ENCODE measurements around the gene SOSTDC1. TPM values are rescaled to one million over a fixed set of nuclear protein-coding genes. Genes with fewer than 3 reads are reported as not detected.
"Not testable (repeated sequence)": the region's sequence is repeated elsewhere in the genome, so short reads cannot be mapped to it uniquely, and the experiment has no call there.

Gene SOSTDC1
- total RNA-seq, 6 experiments from 2014 or later: not detected

DNA sequence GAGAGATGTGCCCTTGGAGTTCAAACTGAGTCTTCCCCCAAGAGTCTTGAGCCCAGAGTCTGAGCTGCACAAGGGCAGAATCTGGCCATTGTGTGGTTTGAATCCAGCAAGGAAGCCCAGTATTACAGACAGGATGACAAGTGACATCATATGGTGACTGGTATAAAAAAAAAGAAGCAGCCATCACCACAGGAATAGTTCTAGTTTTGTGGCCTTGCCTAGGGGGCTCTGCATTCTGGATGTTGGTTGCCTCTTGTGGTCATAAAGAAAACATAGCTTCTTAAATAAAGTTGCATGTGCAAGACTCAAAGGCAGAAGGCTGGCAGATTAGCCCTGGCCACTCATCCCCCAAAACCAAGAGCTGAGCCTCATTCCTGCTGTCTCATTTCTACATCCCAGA lies 44.3 kb upstream of the SOSTDC1 start:
- no peak for TF ChIP-seq CTCF (IDR thresholded peaks at IDR 0.05)
- no peak for DNase-seq
- Mint-ChIP-seq H3K36me3 (ENCODE audit: low read depth) (no peaks in the 10 kb centered on the region), H3K4me1 (ENCODE audit: low read depth) (no peaks in the 10 kb centered on the region), H3K9me3 (no peaks in the 10 kb centered on the region), H3K27me3 (ENCODE audit: insufficient read depth) (peaks cover 7% of the 10 kb centered on the region), H3K27ac (no peak overlapping the region), H3K4me3 (no peak overlapping the region)

DNA sequence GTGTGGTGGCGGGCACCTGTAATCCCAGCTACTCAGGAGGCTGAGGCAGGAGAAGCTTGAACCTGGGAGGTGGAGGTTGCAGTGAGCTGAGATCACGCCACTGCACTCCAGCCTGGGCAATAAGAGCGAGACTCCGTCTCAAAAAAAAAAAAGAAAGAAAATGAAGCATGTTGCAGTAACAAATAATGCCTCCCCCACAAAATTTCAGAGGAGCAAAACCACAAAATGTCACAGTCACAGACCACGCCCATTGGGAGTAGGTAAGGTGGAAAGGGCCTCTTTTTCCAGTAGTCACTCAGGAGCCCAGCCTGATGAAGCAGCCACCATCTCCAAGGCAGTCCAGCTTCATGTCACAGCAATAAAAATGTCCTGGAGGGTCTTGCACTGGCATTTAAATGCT lies 40.9 kb upstream of the SOSTDC1 start:
- H3K9me3 Mint-ChIP-seq, DNase-seq, H3K4me3 Mint-ChIP-seq: not testable (repeated sequence)

GRCh38 chr7:16504019-16504418 lies 38.5 kb upstream of the SOSTDC1 start:
- Mint-ChIP-seq H3K4me3 (no peak overlapping the region), H3K9me3 (no peaks in the 10 kb centered on the region), H3K36me3 (ENCODE audit: low read depth) (no peaks in the 10 kb centered on the region), H3K27ac (no peak overlapping the region), H3K27me3 (ENCODE audit: insufficient read depth) (peaks cover 5% of the 10 kb centered on the region; the same call in 1 of the 2 replicates), H3K4me1 (ENCODE audit: low read depth) (peaks cover 6% of the 10 kb centered on the region; the same call in 1 of the 2 replicates)
- no peak for DNase-seq
- TF ChIP-seq CTCF (IDR thresholded peaks at IDR 0.05): no peak

More for the DNA sequence above, 40.9 kb upstream of the SOSTDC1 start:
- not testable (repeated sequence) for H3K27me3 Mint-ChIP-seq (ENCODE audit: insufficient read depth); H3K4me1 Mint-ChIP-seq (ENCODE audit: low read depth); H3K36me3 Mint-ChIP-seq (ENCODE audit: low read depth); H3K27ac Mint-ChIP-seq

DNA sequence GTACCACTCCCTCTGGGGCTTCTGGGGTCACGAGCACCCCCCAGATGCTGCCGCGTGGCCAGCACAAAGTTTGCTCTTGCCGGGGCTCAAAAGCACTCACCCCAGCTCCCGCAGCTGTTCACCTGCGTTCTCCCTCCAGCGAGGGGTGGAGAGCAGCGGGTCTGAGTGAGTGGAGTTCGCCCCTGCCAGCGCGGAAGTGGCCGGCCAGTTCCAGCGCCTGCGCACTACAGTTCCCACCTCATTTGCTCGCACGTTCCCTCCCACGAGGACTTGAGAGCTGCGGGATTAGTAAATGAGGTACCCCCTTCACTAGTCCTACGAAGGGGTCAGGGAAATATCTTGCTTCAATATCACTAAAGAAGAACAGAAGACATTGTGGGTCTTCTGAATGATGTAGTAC lies 36.8 kb upstream of the SOSTDC1 start:
- peaks cover 3% of the 10 kb centered on the region; the same call in 1 of the 2 replicates for H3K27me3 Mint-ChIP-seq (ENCODE audit: insufficient read depth)
- no peak overlapping the region for H3K27ac Mint-ChIP-seq
- no peak for TF ChIP-seq CTCF (IDR thresholded peaks at IDR 0.05)
- no peak overlapping the region for H3K4me3 Mint-ChIP-seq
- DNase-seq: no peak
- peaks cover 6% of the 10 kb centered on the region; the same call in 1 of the 2 replicates for H3K4me1 Mint-ChIP-seq (ENCODE audit: low read depth)
- H3K36me3 Mint-ChIP-seq (ENCODE audit: low read depth): no peaks in the 10 kb centered on the region
- no peaks in the 10 kb centered on the region for H3K9me3 Mint-ChIP-seq

DNA sequence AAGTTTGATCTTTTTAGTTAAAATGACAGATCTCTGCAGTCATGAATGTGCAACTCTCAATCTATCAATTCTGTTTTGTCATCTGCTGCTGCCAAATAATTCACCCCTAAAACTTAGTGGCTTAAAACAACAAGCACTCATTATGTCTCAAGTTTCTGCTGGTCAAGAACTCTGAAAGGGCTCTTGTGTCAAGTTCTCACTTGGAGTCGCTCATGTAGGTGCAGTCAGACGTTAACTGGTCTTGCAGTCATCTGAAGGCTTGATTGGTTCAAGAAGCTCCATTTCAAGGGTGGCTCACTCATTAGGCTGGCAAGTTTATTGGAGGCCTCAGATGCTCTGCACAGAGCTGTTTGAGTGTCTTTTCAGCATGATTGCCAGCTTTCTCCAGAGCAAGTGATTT lies 32.6 kb upstream of the SOSTDC1 start:
- DNase-seq: no peak

More for the DNA sequence above, 32.6 kb upstream of the SOSTDC1 start:
- H3K27ac Mint-ChIP-seq: no peak overlapping the region
- H3K36me3 Mint-ChIP-seq (ENCODE audit: low read depth): no peaks in the 10 kb centered on the region
- peaks cover 3% of the 10 kb centered on the region for H3K27me3 Mint-ChIP-seq (ENCODE audit: insufficient read depth)
- no peak overlapping the region for H3K4me3 Mint-ChIP-seq
- no peak for TF ChIP-seq CTCF (IDR thresholded peaks at IDR 0.05)
- no peaks in the 10 kb centered on the region for H3K4me1 Mint-ChIP-seq (ENCODE audit: low read depth)
- H3K9me3 Mint-ChIP-seq: no peaks in the 10 kb centered on the region

All from HFFc6 (cell line).